ENCODE measurements around the gene SLC22A8.

DNA sequence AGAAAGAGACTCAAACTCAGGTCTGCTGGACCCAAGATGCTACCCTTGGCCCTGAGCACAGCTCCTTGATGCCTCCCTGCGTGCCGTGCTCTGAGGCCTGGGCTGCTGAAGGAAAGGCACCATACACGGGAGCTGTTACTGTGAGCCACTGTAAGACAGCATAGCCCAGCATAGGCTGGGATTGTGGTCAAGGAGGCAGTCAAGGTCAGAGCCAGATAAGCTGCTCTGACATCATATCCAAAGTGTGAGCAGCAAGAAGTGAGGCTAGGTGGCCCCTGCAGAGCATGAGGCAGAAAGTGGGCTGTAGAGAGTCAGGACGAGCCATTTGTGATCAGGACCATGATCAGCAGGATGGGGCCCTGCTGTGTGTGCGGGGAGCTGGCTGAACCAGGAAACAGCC lies 7.7 kb downstream of the SLC22A8 start:
- TF ChIP-seq, protein P1, sequence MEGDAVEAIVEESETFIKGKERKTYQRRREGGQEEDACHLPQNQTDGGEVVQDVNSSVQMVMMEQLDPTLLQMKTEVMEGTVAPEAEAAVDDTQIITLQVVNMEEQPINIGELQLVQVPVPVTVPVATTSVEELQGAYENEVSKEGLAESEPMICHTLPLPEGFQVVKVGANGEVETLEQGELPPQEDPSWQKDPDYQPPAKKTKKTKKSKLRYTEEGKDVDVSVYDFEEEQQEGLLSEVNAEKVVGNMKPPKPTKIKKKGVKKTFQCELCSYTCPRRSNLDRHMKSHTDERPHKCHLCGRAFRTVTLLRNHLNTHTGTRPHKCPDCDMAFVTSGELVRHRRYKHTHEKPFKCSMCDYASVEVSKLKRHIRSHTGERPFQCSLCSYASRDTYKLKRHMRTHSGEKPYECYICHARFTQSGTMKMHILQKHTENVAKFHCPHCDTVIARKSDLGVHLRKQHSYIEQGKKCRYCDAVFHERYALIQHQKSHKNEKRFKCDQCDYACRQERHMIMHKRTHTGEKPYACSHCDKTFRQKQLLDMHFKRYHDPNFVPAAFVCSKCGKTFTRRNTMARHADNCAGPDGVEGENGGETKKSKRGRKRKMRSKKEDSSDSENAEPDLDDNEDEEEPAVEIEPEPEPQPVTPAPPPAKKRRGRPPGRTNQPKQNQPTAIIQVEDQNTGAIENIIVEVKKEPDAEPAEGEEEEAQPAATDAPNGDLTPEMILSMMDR (IDR thresholded peaks at IDR 0.05), result no peak
- TF ChIP-seq POLR2A (IDR thresholded peaks at IDR 0.05), result no peak

Measured in body of pancreas (tissue), 4 donors.